ENCODE data around the gene TCF7L1.
"Not testable (repeated sequence)": the region's sequence is repeated elsewhere in the genome, so short reads cannot be mapped to it uniquely, and the experiment has no call there.

TCF7L1 gene

GRCh38 chr2:85282914-85283313 lies 149.7 kb downstream of the TCF7L1 start:
- no peak for DNase-seq (ENCODE audit: low read depth in 2 of 2)

- no peak for DNase-seq (ENCODE audit: low read depth in 2 of 2)
These were observed 150.4 kb downstream of the TCF7L1 start for GRCh38 chr2:85283641-85284040.

- no peak for DNase-seq (ENCODE audit: low read depth in 2 of 2)
These were observed 153.7 kb downstream of the TCF7L1 start for GRCh38 chr2:85286918-85287317.

- no peak for DNase-seq (ENCODE audit: low read depth in 2 of 2)
These were observed 154.5 kb downstream of the TCF7L1 start for GRCh38 chr2:85287721-85288120.

GRCh38 chr2:85288244-85288725 lies 155.1 kb downstream of the TCF7L1 start:
- no peak for DNase-seq (ENCODE audit: low read depth in 2 of 2)

- DNase-seq (ENCODE audit: low read depth in 2 of 2) = no peak
These were observed 158.3 kb downstream of the TCF7L1 start for GRCh38 chr2:85291425-85292023.

- no peak for DNase-seq (ENCODE audit: low read depth in 2 of 2)
These were observed 168.9 kb downstream of the TCF7L1 start for GRCh38 chr2:85302121-85302520.

GRCh38 chr2:85303780-85304531 lies 170.8 kb downstream of the TCF7L1 start:
- no peak for DNase-seq (ENCODE audit: low read depth in 2 of 2)

- DNase-seq (ENCODE audit: low read depth in 2 of 2) = no peak
These were observed 174.3 kb downstream of the TCF7L1 start for GRCh38 chr2:85307527-85307897.

GRCh38 chr2:85308201-85308600 lies 175.0 kb downstream of the TCF7L1 start:
- no peak for DNase-seq (ENCODE audit: low read depth in 2 of 2)

GRCh38 chr2:85308896-85309555 lies 175.8 kb downstream of the TCF7L1 start:
- DNase-seq (ENCODE audit: low read depth in 2 of 2) = no peak

GRCh38 chr2:85309699-85310321 lies 176.6 kb downstream of the TCF7L1 start:
- no peak for DNase-seq (ENCODE audit: low read depth in 2 of 2)

- no peak for DNase-seq (ENCODE audit: low read depth in 2 of 2)
These were observed 177.1 kb downstream of the TCF7L1 start for GRCh38 chr2:85310330-85310729.

GRCh38 chr2:85312404-85312803 lies 179.2 kb downstream of the TCF7L1 start:
- no peak for DNase-seq (ENCODE audit: low read depth in 2 of 2)

GRCh38 chr2:85314884-85315242 lies 181.7 kb downstream of the TCF7L1 start:
- DNase-seq (ENCODE audit: low read depth in 2 of 2) = no peak

- not testable (repeated sequence) for DNase-seq (ENCODE audit: low read depth in 2 of 2)
These were observed 182.7 kb downstream of the TCF7L1 start for GRCh38 chr2:85315921-85316320.

- DNase-seq (ENCODE audit: low read depth in 2 of 2) = peak; percentile 45 to 53
These were observed 185.3 kb downstream of the TCF7L1 start for GRCh38 chr2:85318222-85319074.

GRCh38 chr2:85319796-85320195 lies 186.6 kb downstream of the TCF7L1 start:
- DNase-seq (ENCODE audit: low read depth in 2 of 2) = no peak

- no peak for DNase-seq (ENCODE audit: low read depth in 2 of 2)
These were observed 190.3 kb downstream of the TCF7L1 start for GRCh38 chr2:85323351-85323987.

GRCh38 chr2:85323988-85324367 lies 190.8 kb downstream of the TCF7L1 start:
- not testable (repeated sequence) for DNase-seq (ENCODE audit: low read depth in 2 of 2)

Measured in fibroblast of skin of left biceps (primary cell).